HEK293 (cell line): ENCODE results near the gene KCNMA1.

ENCODE experiments used
- CTCF ChIA-PET: fragments of 350-600 bp; formaldehyde crosslinking; extraction: SDS; loops from one replicate; lab custom pipeline; 2021; ENCODE audit warnings: antibody characterized with exemption; lab: Yijun Ruan, JAX
- POLR2A ChIA-PET: fragments of 300-600 bp; formaldehyde crosslinking; extraction: SDS; loops from one replicate; lab custom pipeline; 2020; ENCODE audit warnings: antibody characterized with exemption, inconsistent platforms; lab: Yijun Ruan, JAX
- H3K27ac ChIP-seq: fragments of 200-500 bp; sonication (Bioruptor generic); 2 replicates; pipeline ENCODE4 v1.5.1; 2014; ENCODE audit warnings: low read depth, low read length, control low read depth, inconsistent platforms; ENCODE audit errors: extremely low read depth
- H3K36me3 ChIP-seq, 2 experiments: fragments of 200-500 bp in 1 of 2; sonication (Bioruptor generic) in 1 of 2; 1 replicate in 1 of 2; 2 replicates in 1 of 2; pipeline ENCODE4 v1.5.1; 2014 to 2017; ENCODE audit warnings: inconsistent platforms in 2 of 2, low read length in 2 of 2; ENCODE audit not compliant: control insufficient read depth in 2 of 2, insufficient read depth in 1 of 2
- H3K4me1 ChIP-seq: fragments of 200-500 bp; sonication (Bioruptor generic); 2 replicates; pipeline ENCODE4 v1.5.1; 2014; ENCODE audit warnings: mild to moderate bottlenecking, low read length, inconsistent platforms; ENCODE audit not compliant: control insufficient read depth, insufficient read depth
- H3K4me3 ChIP-seq: 2 replicates; pipeline ENCODE4 v1.5.1; 2011; ENCODE audit warnings: low read depth, mild to moderate bottlenecking, control low read depth, low read length, moderate library complexity
- H3K9me3 ChIP-seq: fragments of 200-500 bp; sonication (Bioruptor generic); 2 replicates; pipeline ENCODE4 v1.5.1; 2014; ENCODE audit warnings: low read depth, low read length, inconsistent platforms; ENCODE audit not compliant: control insufficient read depth, insufficient read depth
- ELK4 ChIP-seq: IDR thresholded peaks from 2 replicates; pipeline ENCODE4 v1.6.1; 2011; ENCODE audit warnings: mild to moderate bottlenecking, low read depth, low read length, borderline replicate concordance
- GFI1B ChIP-seq: fragments of 450-650 bp; formaldehyde crosslinking; IDR thresholded peaks from 2 replicates; pipeline ENCODE4 v1.5.1; 2016; ENCODE audit warnings: missing biosample characterization, missing genetic modification characterization
- KLF7 ChIP-seq: fragments of 450-650 bp; formaldehyde crosslinking; IDR thresholded peaks from 2 replicates; pipeline ENCODE4 v1.5.1; 2016; ENCODE audit warnings: missing biosample characterization, missing genetic modification characterization, borderline replicate concordance
- MEIS1 ChIP-seq: sonication (generic); formaldehyde crosslinking; IDR thresholded peaks from 2 replicates; pipeline ENCODE4 v1.8.1; 2022; ENCODE audit warnings: missing genetic modification reagents, mild to moderate bottlenecking, borderline replicate concordance
- OVOL3 ChIP-seq: fragments of 450-650 bp; formaldehyde crosslinking; IDR thresholded peaks from 2 replicates; pipeline ENCODE4 v1.5.1; 2016; ENCODE audit warnings: missing biosample characterization, missing genetic modification characterization
- SCRT2 ChIP-seq: fragments of 450-650 bp; formaldehyde crosslinking; IDR thresholded peaks from 2 replicates; pipeline ENCODE4 v1.5.1; 2016; ENCODE audit warnings: missing biosample characterization, missing genetic modification characterization
- ZBTB49 ChIP-seq: fragments of 450-650 bp; formaldehyde crosslinking; IDR thresholded peaks from 2 replicates; pipeline ENCODE4 v1.5.1; 2016; ENCODE audit warnings: missing biosample characterization, missing genetic modification characterization, low read depth
- ZNF114 ChIP-seq: fragments of 450-650 bp; formaldehyde crosslinking; IDR thresholded peaks from 2 replicates; pipeline ENCODE4 v1.5.0; 2017; ENCODE audit warnings: missing biosample characterization, missing genetic modification characterization
- ZNF132 ChIP-seq: fragments of 450-650 bp; formaldehyde crosslinking; IDR thresholded peaks from 2 replicates; pipeline ENCODE4 v1.5.1; 2017; ENCODE audit warnings: missing biosample characterization, missing genetic modification characterization, borderline replicate concordance
- ZNF155 ChIP-seq: fragments of 450-650 bp; formaldehyde crosslinking; IDR thresholded peaks from 2 replicates; pipeline ENCODE4 v1.5.1; 2016; ENCODE audit warnings: missing biosample characterization, missing genetic modification characterization
- ZNF174 ChIP-seq: fragments of 450-650 bp; formaldehyde crosslinking; IDR thresholded peaks from 2 replicates; pipeline ENCODE4 v1.5.0; 2017; ENCODE audit warnings: missing biosample characterization, mild to moderate bottlenecking, missing genetic modification characterization
- ZNF18 ChIP-seq: fragments of 450-650 bp; formaldehyde crosslinking; IDR thresholded peaks from 2 replicates; pipeline ENCODE4 v1.5.1; 2016; ENCODE audit warnings: missing biosample characterization, missing genetic modification characterization
- ZNF214 ChIP-seq: fragments of 450-650 bp; formaldehyde crosslinking; IDR thresholded peaks from 2 replicates; pipeline ENCODE4 v1.5.1; 2017; ENCODE audit warnings: missing biosample characterization, mild to moderate bottlenecking, missing genetic modification characterization, borderline replicate concordance
- ZNF221 ChIP-seq: fragments of 450-650 bp; formaldehyde crosslinking; IDR thresholded peaks from 2 replicates; pipeline ENCODE4 v1.5.1; 2017; ENCODE audit warnings: missing biosample characterization, missing genetic modification characterization, borderline replicate concordance
- ZNF366 ChIP-seq: fragments of 450-650 bp; formaldehyde crosslinking; conservative IDR thresholded peaks from 2 replicates; pipeline ENCODE4 v1.5.1; 2016; ENCODE audit warnings: missing biosample characterization, missing genetic modification characterization
- ZNF391 ChIP-seq: fragments of 450-650 bp; formaldehyde crosslinking; IDR thresholded peaks from 2 replicates; pipeline ENCODE4 v1.5.1; 2016; ENCODE audit warnings: low read depth, missing biosample characterization, missing genetic modification characterization, borderline replicate concordance
- ZNF449 ChIP-seq: fragments of 450-650 bp; formaldehyde crosslinking; IDR thresholded peaks from 2 replicates; pipeline ENCODE4 v1.5.1; 2017; ENCODE audit warnings: missing biosample characterization, mild to moderate bottlenecking, missing genetic modification characterization, moderate library complexity
- ZNF548 ChIP-seq: fragments of 450-650 bp; formaldehyde crosslinking; IDR thresholded peaks from 2 replicates; pipeline ENCODE4 v1.5.1; 2016; ENCODE audit warnings: missing biosample characterization, missing genetic modification characterization
- ZNF624 ChIP-seq: fragments of 450-650 bp; formaldehyde crosslinking; IDR thresholded peaks from 2 replicates; pipeline ENCODE4 v1.5.1; 2017; ENCODE audit warnings: missing biosample characterization, missing genetic modification characterization

The KCNMA1 gene

GRCh38 chr10:76915316-76915715 lies 722.3 kb downstream of the KCNMA1 start (continued):
- TF ChIP-seq OVOL3 (tag by site-specific recombination), result no peak

- Histone ChIP-seq H3K36me3 (no peaks in the 10 kb centered on the region), H3K9me3 (no peaks in the 10 kb centered on the region)
- CTCF ChIA-PET, result no interaction called here
- TF ChIP-seq ZNF624 (tag by site-specific recombination) (no peak), KLF7 (tag by site-specific recombination) (no peak), GFI1B (tag by site-specific recombination) (no peak), ZNF214 (no peak), ZNF155 (tag by site-specific recombination) (no peak), ZBTB49 (tag by site-specific recombination) (no peak), ZNF132 (tag by site-specific recombination) (no peak), ELK4 (no peak), ZNF366 (no peak), ZNF548 (tag by site-specific recombination) (no peak), ZNF114 (no peak), ZNF18 (no peak), ZNF391 (tag by site-specific recombination) (no peak), MEIS1 (CRISPR knock-in tag) (no peak), ZNF221 (tag by site-specific recombination) (no peak), SCRT2 (tag by site-specific recombination) (no peak), ZNF174 (tag by site-specific recombination) (no peak), ZNF449 (no peak)
- TF ChIP-seq, all 188 proteins: peak for 0
- Histone ChIP-seq H3K4me3 (no peak overlapping the region), H3K27ac (no peak overlapping the region), H3K4me1 (no peaks in the 10 kb centered on the region)
- POLR2A ChIA-PET, result no interaction called here
Observed at GRCh38 chr10:76911184-76911583, 726.4 kb downstream of the KCNMA1 start.
